HFFc6 (cell line): ENCODE data around the gene MYO5A. TPM values are rescaled to one million over a fixed set of nuclear protein-coding genes. Genes with fewer than 3 reads are reported as not detected.

Source experiments
- DNase-seq: peaks from one replicate; pipeline ENCODE4 v3.0.0-alpha.2; 2018
- H3K27ac Mint-ChIP-seq: 2 replicates; pipeline ENCODE4 v1.8.0; 2020; ENCODE audit warnings: mild to moderate bottlenecking, mixed read lengths
- H3K27me3 Mint-ChIP-seq: 2 replicates; pipeline ENCODE4 v1.8.0; 2021; ENCODE audit warnings: mild to moderate bottlenecking, moderate library complexity, mixed read lengths; ENCODE audit not compliant: insufficient read depth
- H3K36me3 Mint-ChIP-seq: 2 replicates; pipeline ENCODE4 v1.8.0; 2021; ENCODE audit warnings: low read depth, mixed read lengths
- H3K4me1 Mint-ChIP-seq: 2 replicates; pipeline ENCODE4 v1.8.0; 2020; ENCODE audit warnings: low read depth, mixed read lengths
- H3K4me3 Mint-ChIP-seq: 2 replicates; pipeline ENCODE4 v1.8.0; 2020; ENCODE audit warnings: mild to moderate bottlenecking, moderate library complexity, mixed read lengths
- H3K9me3 Mint-ChIP-seq: 2 replicates; pipeline ENCODE4 v1.8.0; 2020; ENCODE audit warnings: mild to moderate bottlenecking, mixed read lengths
- CTCF ChIP-seq: fragments of 200-600 bp; sonication (generic); IDR thresholded peaks from 2 replicates; pipeline ENCODE4 v1.5.0; 2021; ENCODE audit warnings: antibody characterized with exemption, mild to moderate bottlenecking
- total RNA-seq, 6 experiments: library from RNA; stranded (reverse); fragmentation: NEBNext Ultra II Directional; extraction: Animal tissue kit (Norgen Biotek cat#: 25700); gene quantifications; 2 replicates in 1 of 6; 3 replicates in 5 of 6; pipeline ENCODE4 v1.2.3, GENCODE V29; 2021

The MYO5A gene
- total RNA-seq, 6 experiments from 2014 or later = 47.4 to 59.4 (median 54.0) TPM

GRCh38 chr15:52385670-52386069 is 143.0 kb downstream of the MYO5A start:
- DNase-seq = no peak
- peaks cover 20% of the 10 kb centered on the region for H3K36me3 Mint-ChIP-seq
- peaks cover 23% of the 10 kb centered on the region for H3K4me1 Mint-ChIP-seq
- H3K4me3 Mint-ChIP-seq = no peak overlapping the region
- TF ChIP-seq CTCF = no peak
- no peaks in the 10 kb centered on the region; the same call in 1 of the 2 replicates for H3K27me3 Mint-ChIP-seq
- no peak overlapping the region for H3K27ac Mint-ChIP-seq
- no peaks in the 10 kb centered on the region for H3K9me3 Mint-ChIP-seq

- no peak for TF ChIP-seq CTCF
- Mint-ChIP-seq H3K27ac (peak overlapping the region; percentile 14), H3K36me3 (peaks cover 25% of the 10 kb centered on the region), H3K4me3 (no peak overlapping the region), H3K9me3 (no peaks in the 10 kb centered on the region), H3K27me3 (no peaks in the 10 kb centered on the region; the same call in 1 of the 2 replicates), H3K4me1 (peaks cover 23% of the 10 kb centered on the region)
- no peak for DNase-seq
Measured at GRCh38 chr15:52383100-52383588, 145.5 kb downstream of the MYO5A start.

- DNase-seq = no peak
- Mint-ChIP-seq H3K4me3 (no peak overlapping the region), H3K27ac (no peak overlapping the region), H3K9me3 (no peaks in the 10 kb centered on the region), H3K36me3 (peaks cover 25% of the 10 kb centered on the region), H3K4me1 (peaks cover 23% of the 10 kb centered on the region), H3K27me3 (no peaks in the 10 kb centered on the region; the same call in 1 of the 2 replicates)
- TF ChIP-seq CTCF = no peak
Measured at GRCh38 chr15:52382647-52383046, 146.0 kb downstream of the MYO5A start.

GRCh38 chr15:52379395-52380106 is 149.1 kb downstream of the MYO5A start:
- Mint-ChIP-seq H3K4me1 (peaks cover 19% of the 10 kb centered on the region), H3K27me3 (no peaks in the 10 kb centered on the region; the same call in 1 of the 2 replicates), H3K4me3 (no peak overlapping the region), H3K36me3 (peaks cover 48% of the 10 kb centered on the region), H3K27ac (no peak overlapping the region), H3K9me3 (no peaks in the 10 kb centered on the region)
- no peak for TF ChIP-seq CTCF
- no peak for DNase-seq

- Mint-ChIP-seq H3K27ac (no peak overlapping the region), H3K4me3 (no peak overlapping the region), H3K9me3 (no peaks in the 10 kb centered on the region), H3K4me1 (peaks cover 12% of the 10 kb centered on the region), H3K36me3 (peaks cover 52% of the 10 kb centered on the region), H3K27me3 (no peaks in the 10 kb centered on the region; the same call in 1 of the 2 replicates)
- TF ChIP-seq CTCF = no peak
- no peak for DNase-seq
Measured at GRCh38 chr15:52378746-52379394, 149.8 kb downstream of the MYO5A start.
